Endodermal cell (in vitro differentiated cells): ENCODE measurements around the gene LRBA. TPM values are rescaled to one million over a fixed set of nuclear protein-coding genes. Genes with fewer than 3 reads are reported as not detected.

Experiments
- DNase-seq: peaks from one replicate; pipeline ENCODE4 v3.0.0-alpha.2; 2017
- H3K27ac ChIP-seq: 2 replicates; pipeline ENCODE4 v1.5.1; 2013; ENCODE audit warnings: mild to moderate bottlenecking, low read depth, low read length, moderate library complexity
- H3K27me3 ChIP-seq: 2 replicates; pipeline ENCODE4 v1.6.1; 2013; ENCODE audit warnings: mild to moderate bottlenecking, low read length, moderate library complexity; ENCODE audit not compliant: insufficient read depth, control insufficient read depth, poor library complexity, severe bottlenecking
- H3K36me3 ChIP-seq: 2 replicates; pipeline ENCODE4 v1.7.0; 2013; ENCODE audit warnings: mild to moderate bottlenecking, low read length, moderate library complexity; ENCODE audit not compliant: control insufficient read depth, insufficient read depth
- H3K4me1 ChIP-seq: one replicate; pipeline ENCODE4 v1.7.0; 2013; ENCODE audit warnings: low read length; ENCODE audit not compliant: control insufficient read depth, insufficient read depth
- H3K4me3 ChIP-seq: 2 replicates; pipeline ENCODE4 v1.5.1; 2013; ENCODE audit warnings: mild to moderate bottlenecking, low read length, moderate library complexity
- H3K9ac ChIP-seq: 2 replicates; pipeline ENCODE4 v1.6.1; 2013; ENCODE audit warnings: mild to moderate bottlenecking, low read length, moderate library complexity; ENCODE audit not compliant: poor library complexity, severe bottlenecking; ENCODE audit errors: extremely low read depth
- H3K9me3 ChIP-seq: 2 replicates; pipeline ENCODE4 v1.6.1; 2013; ENCODE audit warnings: mild to moderate bottlenecking, low read length, moderate library complexity; ENCODE audit not compliant: control insufficient read depth
- H3K27ac Mint-ChIP-seq: 2 replicates; pipeline ENCODE4 v1.8.0; 2020; ENCODE audit warnings: mixed read lengths
- H3K27me3 Mint-ChIP-seq: 2 replicates; pipeline ENCODE4 v1.8.0; 2021; ENCODE audit warnings: mild to moderate bottlenecking, mixed read lengths; ENCODE audit not compliant: insufficient read depth
- H3K36me3 Mint-ChIP-seq: 2 replicates; pipeline ENCODE4 v1.8.0; 2020; ENCODE audit warnings: low read depth, mixed read lengths
- H3K4me1 Mint-ChIP-seq: 2 replicates; pipeline ENCODE4 v1.8.0; 2020; ENCODE audit warnings: mixed read lengths
- H3K4me3 Mint-ChIP-seq: 2 replicates; pipeline ENCODE4 v1.8.0; 2020; ENCODE audit warnings: mild to moderate bottlenecking, moderate library complexity, mixed read lengths
- H3K9me3 Mint-ChIP-seq: 2 replicates; pipeline ENCODE4 v1.8.0; 2020; ENCODE audit warnings: mild to moderate bottlenecking, mixed read lengths
- WGBS, 2 experiments: methylation state at CpG; one replicate each; pipeline versions ENCODE4 v1.1.5 to v1.1.7; 2013; ENCODE audit warnings: missing lambda C conversion rate in 2 of 2, mixed read lengths in 1 of 2; ENCODE audit not compliant: insufficient coverage in 1 of 2, insufficient read length in 1 of 2; 5-methylcytosine and 5-hydroxymethylcytosine counted together
- total RNA-seq, 2 donors: library from RNA; stranded (reverse); fragmentation: NEBNext Ultra II Directional in 1 of 2; extraction: Animal tissue kit (Norgen Biotek cat#: 25700) in 1 of 2; gene quantifications; 2 replicates in 1 of 2; 3 replicates in 1 of 2; pipeline ENCODE4 v1.2.1, GENCODE V29; 2021
- TF ChIP-seq, protein P1 (sequence below): fragments of 200-600 bp; sonication (generic); conservative IDR thresholded peaks from 2 replicates; pipeline ENCODE4 v1.5.0; 2021; ENCODE audit warnings: antibody characterized with exemption, mild to moderate bottlenecking

Gene LRBA
- total RNA-seq, 2 donors from 2014 or later: 77.3 to 95.9 TPM

DNA sequence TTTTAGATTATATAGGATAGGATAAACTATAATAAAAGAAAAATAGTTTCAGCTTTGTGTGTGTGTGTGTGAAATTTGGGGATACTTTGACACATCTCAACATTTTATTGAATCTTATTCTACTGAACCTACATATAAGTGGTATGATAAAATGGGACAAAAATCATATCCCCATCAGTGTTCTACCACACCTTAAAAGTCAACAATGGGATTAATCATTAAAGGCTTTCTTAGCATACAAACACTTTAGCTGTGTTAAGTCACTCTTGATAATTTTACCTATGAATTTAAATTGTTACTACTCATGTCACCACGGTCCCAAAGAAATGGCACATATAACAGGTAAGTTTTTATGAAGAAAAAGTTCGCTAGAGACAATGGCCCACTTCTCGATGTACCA lies 37.7 kb upstream of the LRBA start:
- Mint-ChIP-seq H3K36me3 (no peaks in the 10 kb centered on the region), H3K9me3 (no peaks in the 10 kb centered on the region), H3K4me1 (peaks cover 4% of the 10 kb centered on the region), H3K4me3 (no peak overlapping the region), H3K27ac (no peak overlapping the region), H3K27me3 (no peaks in the 10 kb centered on the region)
- Histone ChIP-seq H3K9me3 (no peaks in the 10 kb centered on the region), H3K27me3 (no peaks in the 10 kb centered on the region), H3K36me3 (no peaks in the 10 kb centered on the region), H3K4me1 (no peaks in the 10 kb centered on the region), H3K27ac (no peak overlapping the region), H3K9ac (no peak overlapping the region), H3K4me3 (no peak overlapping the region)
- 78 to 94% methylated on average over 1 to 3 of the region's 3 CpGs for WGBS, 2 experiments
- TF ChIP-seq, protein P1, sequence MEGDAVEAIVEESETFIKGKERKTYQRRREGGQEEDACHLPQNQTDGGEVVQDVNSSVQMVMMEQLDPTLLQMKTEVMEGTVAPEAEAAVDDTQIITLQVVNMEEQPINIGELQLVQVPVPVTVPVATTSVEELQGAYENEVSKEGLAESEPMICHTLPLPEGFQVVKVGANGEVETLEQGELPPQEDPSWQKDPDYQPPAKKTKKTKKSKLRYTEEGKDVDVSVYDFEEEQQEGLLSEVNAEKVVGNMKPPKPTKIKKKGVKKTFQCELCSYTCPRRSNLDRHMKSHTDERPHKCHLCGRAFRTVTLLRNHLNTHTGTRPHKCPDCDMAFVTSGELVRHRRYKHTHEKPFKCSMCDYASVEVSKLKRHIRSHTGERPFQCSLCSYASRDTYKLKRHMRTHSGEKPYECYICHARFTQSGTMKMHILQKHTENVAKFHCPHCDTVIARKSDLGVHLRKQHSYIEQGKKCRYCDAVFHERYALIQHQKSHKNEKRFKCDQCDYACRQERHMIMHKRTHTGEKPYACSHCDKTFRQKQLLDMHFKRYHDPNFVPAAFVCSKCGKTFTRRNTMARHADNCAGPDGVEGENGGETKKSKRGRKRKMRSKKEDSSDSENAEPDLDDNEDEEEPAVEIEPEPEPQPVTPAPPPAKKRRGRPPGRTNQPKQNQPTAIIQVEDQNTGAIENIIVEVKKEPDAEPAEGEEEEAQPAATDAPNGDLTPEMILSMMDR: no peak
- no peak for DNase-seq

DNA sequence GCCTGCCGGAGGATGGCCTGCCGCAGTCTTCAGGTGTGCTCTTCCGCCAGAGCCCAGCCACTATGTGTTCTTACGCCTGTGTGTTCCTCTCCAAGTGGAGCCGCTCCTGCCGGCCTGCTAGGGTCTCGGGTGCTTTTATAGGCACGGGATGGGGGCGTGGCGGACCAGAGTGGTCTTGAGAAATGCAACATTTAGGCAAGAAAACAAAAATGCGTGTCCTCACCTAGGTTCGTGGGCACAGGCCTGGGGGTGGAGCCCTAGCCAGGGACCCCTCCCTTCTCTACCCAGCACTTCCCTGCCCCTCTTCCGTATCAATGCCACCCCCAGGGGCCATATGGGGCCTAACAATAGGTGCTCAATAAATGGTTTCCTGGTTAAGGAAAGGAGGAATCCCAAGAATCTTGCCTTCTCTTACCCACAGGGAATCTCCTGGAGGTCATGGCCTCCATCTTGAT lies 34.4 kb upstream of the LRBA start:
- Histone ChIP-seq H3K27ac (no peak overlapping the region), H3K4me3 (no peak overlapping the region), H3K9ac (no peak overlapping the region), H3K27me3 (no peaks in the 10 kb centered on the region), H3K36me3 (no peaks in the 10 kb centered on the region), H3K4me1 (no peaks in the 10 kb centered on the region), H3K9me3 (no peaks in the 10 kb centered on the region)
- Mint-ChIP-seq H3K9me3 (no peaks in the 10 kb centered on the region), H3K36me3 (no peaks in the 10 kb centered on the region), H3K4me3 (peak overlapping the region; percentile 47), H3K27me3 (no peaks in the 10 kb centered on the region), H3K4me1 (peaks cover 8% of the 10 kb centered on the region), H3K27ac (peak overlapping the region; percentile 22)
- peak; percentile 96 for DNase-seq
- WGBS, 2 experiments: 84 to 100% methylated on average over 1 to 13 of the region's 13 CpGs
- TF ChIP-seq, protein P1: peak; percentile 15

DNA sequence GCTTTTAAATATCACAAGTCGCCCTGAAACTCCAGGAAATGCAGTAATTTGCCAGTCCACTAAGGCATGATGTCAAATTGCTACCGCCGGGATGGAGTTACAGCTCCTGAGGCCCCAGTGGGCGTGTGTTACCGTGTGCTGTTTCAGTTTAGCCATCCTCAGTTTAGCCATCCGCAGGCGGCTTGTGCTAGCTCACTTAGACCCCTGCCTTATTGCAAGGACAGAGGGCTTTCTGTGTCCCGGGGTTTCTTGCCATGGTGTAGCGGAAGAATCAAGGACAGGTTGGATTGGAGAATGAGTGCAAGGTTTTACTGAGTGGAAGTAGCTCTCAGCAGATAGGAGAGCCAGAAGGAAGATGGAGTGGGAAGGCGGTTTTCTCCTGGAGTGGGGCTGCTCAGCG lies 33.8 kb upstream of the LRBA start:
- peak; percentile 77 for DNase-seq
- TF ChIP-seq, protein P1: no peak
- Histone ChIP-seq H3K9ac (no peak overlapping the region), H3K4me1 (no peaks in the 10 kb centered on the region), H3K27me3 (no peaks in the 10 kb centered on the region), H3K36me3 (no peaks in the 10 kb centered on the region), H3K9me3 (no peaks in the 10 kb centered on the region), H3K27ac (no peak overlapping the region), H3K4me3 (no peak overlapping the region)
- H3K9me3 Mint-ChIP-seq: no peaks in the 10 kb centered on the region
- H3K27me3 Mint-ChIP-seq: no peaks in the 10 kb centered on the region
- peak overlapping the region; percentile 22 for H3K27ac Mint-ChIP-seq
- H3K36me3 Mint-ChIP-seq: no peaks in the 10 kb centered on the region
- H3K4me1 Mint-ChIP-seq: peaks cover 8% of the 10 kb centered on the region
- 92 to 96% methylated on average over 8 to 11 of the region's 11 CpGs for WGBS, 2 experiments
- peak overlapping the region; percentile 47 for H3K4me3 Mint-ChIP-seq
